Measurements from ENCODE around the gene PPP1R36. TPM values are rescaled to one million over a fixed set of nuclear protein-coding genes. Genes with fewer than 3 reads are reported as not detected.

PPP1R36 gene
- total RNA-seq, 1 experiment from 2014 or later, result 0.50 TPM

- Histone ChIP-seq H4K8ac (replicated peaks; ENCODE audit: insufficient read length, low read depth, low read length) (no peak overlapping the region), H3K18ac (ENCODE audit: insufficient read length, low read depth, low read length) (no peak overlapping the region), H3T11ph (ENCODE audit: low read length) (no peak overlapping the region), H3K79me1 (ENCODE audit: insufficient read depth, low read depth, low read length, poor library complexity, severe bottlenecking) (no peaks in the 10 kb centered on the region), H3K4me1 (ENCODE audit: insufficient read depth, low read length) (no peaks in the 10 kb centered on the region), H3K79me2 (ENCODE audit: insufficient read depth, low read length) (no peaks in the 10 kb centered on the region), H2AK5ac (ENCODE audit: insufficient read length, low read length) (no peak overlapping the region), H3K56ac (ENCODE audit: insufficient read length, low read depth, low read length) (no peak overlapping the region), H3K27ac (ENCODE audit: insufficient read length, low read depth, low read length) (no peak overlapping the region), H3K4me2 (ENCODE audit: insufficient read depth, insufficient read length, low read length) (no peak overlapping the region), H2BK15ac (ENCODE audit: low read depth, low read length) (no peak overlapping the region), H2BK5ac (ENCODE audit: insufficient read length, low read length) (no peak overlapping the region), H3K9ac (ENCODE audit: extremely low read depth, insufficient read length, low read length) (no peak overlapping the region), H4K20me1 (ENCODE audit: control insufficient read depth, insufficient read depth, insufficient read length) (no peaks in the 10 kb centered on the region), H2BK120ac (ENCODE audit: low read depth, low read length, poor library complexity, severe bottlenecking) (no peak overlapping the region), H3K14ac (ENCODE audit: insufficient read depth, low read length) (no peak overlapping the region), H2BK20ac (ENCODE audit: low read depth, low read length, poor library complexity, severe bottlenecking) (no peak overlapping the region), H2AFZ (ENCODE audit: low read length) (no peak overlapping the region), H3K4ac (ENCODE audit: low read depth, low read length) (no peak overlapping the region), H2BK12ac (ENCODE audit: insufficient read length, low read depth, low read length) (no peak overlapping the region), H3K9me3 (ENCODE audit: control insufficient read depth, low read depth, low read length) (no peaks in the 10 kb centered on the region), H3K23ac (ENCODE audit: insufficient read length, low read depth, low read length) (no peak overlapping the region), H4K5ac (ENCODE audit: insufficient read length, low read depth, low read length) (no peak overlapping the region), H3K23me2 (ENCODE audit: insufficient read length, low read depth, low read length, poor library complexity, severe bottlenecking) (no peaks in the 10 kb centered on the region), H3K27me3 (ENCODE audit: insufficient read depth, low read length) (no peaks in the 10 kb centered on the region), H4K91ac (ENCODE audit: insufficient read length, low read depth, low read length) (no peak overlapping the region)
- DNase-seq, result no peak
- H3K27me3 Mint-ChIP-seq (ENCODE audit: low read depth), result no peaks in the 10 kb centered on the region; the same call in 1 of the 2 replicates
- no peaks in the 10 kb centered on the region for H3K9me3 Mint-ChIP-seq
- peaks cover 8 to 17% of the 10 kb centered on the region in 2 experiments; a peak in 3 of 4 replicates for H3K4me1 Mint-ChIP-seq
- no peak for TF ChIP-seq CTCF (conservative IDR thresholded peaks at IDR 0.05)
- no peak overlapping the region for H3K4me3 Mint-ChIP-seq
- H3K27ac Mint-ChIP-seq, result no peak overlapping the region
- H3K36me3 Mint-ChIP-seq (ENCODE audit: insufficient read depth in 1 of 3, low read depth in 3 of 3), result no peaks in the 10 kb centered on the region
These were observed 12.7 kb downstream of the PPP1R36 start for GRCh38 chr14:64562436-64562835.

Data from H9 (cell line).